Nucleus accumbens (tissue), 56 donors: ENCODE measurements around the gene GPR180.

Source experiments
- DNase-seq, 56 donors: peaks; one replicate each; lab custom pipeline; 2025; lab: John Stamatoyannopoulos, UW

The GPR180 gene

GRCh38 chr13:94640721-94641120 is 39.1 kb downstream of the GPR180 start:
- no peak for DNase-seq

- DNase-seq: no peak
Measured at GRCh38 chr13:94641409-94641941, 39.8 kb downstream of the GPR180 start.

GRCh38 chr13:94646904-94647303 is 45.2 kb downstream of the GPR180 start:
- no peak for DNase-seq

GRCh38 chr13:94656176-94656575 is 54.5 kb downstream of the GPR180 start:
- DNase-seq: no peak

- DNase-seq: no peak
Measured at GRCh38 chr13:94656766-94657165, 55.1 kb downstream of the GPR180 start.

- DNase-seq: no peak
Measured at GRCh38 chr13:94657167-94657566, 55.5 kb downstream of the GPR180 start.

GRCh38 chr13:94658926-94659597 is 57.4 kb downstream of the GPR180 start:
- DNase-seq: no peak

- no peak for DNase-seq
Measured at GRCh38 chr13:94659598-94659946, 57.9 kb downstream of the GPR180 start.

GRCh38 chr13:94660695-94661326 is 59.2 kb downstream of the GPR180 start:
- DNase-seq: peak in 4 of 56 donors; percentile 4 to 36 (median 16)

- peak in 9 of 56 donors; percentile 0 to 9 (median 1) for DNase-seq
Measured at GRCh38 chr13:94661406-94661805, 59.7 kb downstream of the GPR180 start.

GRCh38 chr13:94662274-94662945 is 60.8 kb downstream of the GPR180 start:
- no peak for DNase-seq

- no peak for DNase-seq
Measured at GRCh38 chr13:94664889-94665288, 63.2 kb downstream of the GPR180 start.

- no peak for DNase-seq
Measured at GRCh38 chr13:94666065-94666464, 64.4 kb downstream of the GPR180 start.

GRCh38 chr13:94667190-94667589 is 65.5 kb downstream of the GPR180 start:
- DNase-seq: no peak

- no peak for DNase-seq
Measured at GRCh38 chr13:94672400-94672799, 70.7 kb downstream of the GPR180 start.

GRCh38 chr13:94673851-94674250 is 72.2 kb downstream of the GPR180 start:
- DNase-seq: no peak

GRCh38 chr13:94674609-94675348 is 73.1 kb downstream of the GPR180 start:
- DNase-seq: peak in 39 of 56 donors; percentile 1 to 76 (median 17)

GRCh38 chr13:94677799-94678198 is 76.1 kb downstream of the GPR180 start:
- DNase-seq: no peak

GRCh38 chr13:94678845-94679244 is 77.2 kb downstream of the GPR180 start:
- no peak for DNase-seq

- DNase-seq: no peak
Measured at GRCh38 chr13:94679614-94680013, 78.0 kb downstream of the GPR180 start.

GRCh38 chr13:94682229-94682628 is 80.6 kb downstream of the GPR180 start:
- no peak for DNase-seq
